Measurements from ENCODE around the gene PIGS.

PIGS gene

DNA sequence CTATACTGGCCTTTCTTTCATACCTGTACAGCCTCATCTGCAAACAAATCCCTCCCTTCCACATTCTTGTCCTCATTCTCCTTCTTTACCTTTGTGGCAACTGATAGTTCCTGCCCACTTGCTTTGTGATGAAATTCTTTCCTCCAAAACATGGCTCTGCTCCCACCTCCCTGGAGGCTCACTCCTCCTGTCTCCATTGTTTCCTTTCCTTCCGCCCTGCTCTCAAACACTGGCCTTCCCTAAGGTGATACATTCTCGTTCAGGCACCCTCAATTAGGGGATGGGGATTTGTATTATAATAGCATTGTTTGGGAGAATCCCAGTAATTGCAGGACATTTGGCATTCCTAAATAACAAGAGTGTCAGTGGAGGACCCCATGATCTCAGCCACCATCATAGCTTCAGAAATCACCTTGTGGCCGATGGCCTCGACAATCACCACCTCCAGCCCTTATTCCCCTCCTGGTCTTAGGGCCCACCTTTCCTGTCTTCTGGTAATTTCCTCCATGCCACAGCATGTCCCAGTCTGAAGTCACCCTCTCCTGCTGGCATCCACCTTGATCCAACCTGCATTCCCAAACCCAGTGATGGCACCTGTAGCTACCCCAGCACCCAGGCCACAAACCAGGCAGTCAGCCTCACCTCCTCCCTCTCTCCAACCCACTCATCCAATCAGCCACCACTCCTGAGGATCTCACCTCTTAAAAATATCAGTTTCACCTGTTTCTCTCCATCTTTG lies 26.8 kb downstream of the PIGS start:
- no peak for ATAC-seq (ENCODE audit: low read depth)
- Histone ChIP-seq H3K4me1 (ENCODE audit: insufficient read depth, poor library complexity, severe bottlenecking) (no peaks in the 10 kb centered on the region), H3K9me3 (ENCODE audit: severe bottlenecking) (no peaks in the 10 kb centered on the region)

DNA sequence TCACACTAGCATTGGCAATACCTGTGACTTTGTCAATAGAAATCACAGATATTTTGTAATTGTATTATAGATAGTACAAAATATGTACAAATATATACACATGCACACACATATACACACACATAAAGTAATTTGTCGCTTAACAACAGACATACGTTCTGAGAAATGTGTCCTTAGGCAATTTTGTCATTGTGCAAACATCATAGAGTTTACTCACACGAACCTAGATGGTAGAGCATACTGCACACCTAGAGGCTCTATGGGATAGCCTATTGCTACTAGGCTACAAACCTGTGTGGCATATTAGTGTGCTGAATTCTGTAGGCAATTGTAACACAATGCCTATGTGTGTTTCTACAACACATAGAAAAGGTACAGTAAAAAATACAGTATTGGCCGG lies 29.9 kb downstream of the PIGS start:
- Histone ChIP-seq H3K4me3 (ENCODE audit: severe bottlenecking) (no peak overlapping the region), H3K4me1 (ENCODE audit: insufficient read depth, poor library complexity, severe bottlenecking) (no peaks in the 10 kb centered on the region), H3K9me3 (ENCODE audit: severe bottlenecking) (no peaks in the 10 kb centered on the region), H3K27me3 (ENCODE audit: insufficient read depth, poor library complexity, severe bottlenecking) (no peaks in the 10 kb centered on the region), H3K36me3 (ENCODE audit: low read depth) (no peaks in the 10 kb centered on the region), H3K27ac (ENCODE audit: poor library complexity, severe bottlenecking) (no peak overlapping the region)
- TF ChIP-seq, protein P1, sequence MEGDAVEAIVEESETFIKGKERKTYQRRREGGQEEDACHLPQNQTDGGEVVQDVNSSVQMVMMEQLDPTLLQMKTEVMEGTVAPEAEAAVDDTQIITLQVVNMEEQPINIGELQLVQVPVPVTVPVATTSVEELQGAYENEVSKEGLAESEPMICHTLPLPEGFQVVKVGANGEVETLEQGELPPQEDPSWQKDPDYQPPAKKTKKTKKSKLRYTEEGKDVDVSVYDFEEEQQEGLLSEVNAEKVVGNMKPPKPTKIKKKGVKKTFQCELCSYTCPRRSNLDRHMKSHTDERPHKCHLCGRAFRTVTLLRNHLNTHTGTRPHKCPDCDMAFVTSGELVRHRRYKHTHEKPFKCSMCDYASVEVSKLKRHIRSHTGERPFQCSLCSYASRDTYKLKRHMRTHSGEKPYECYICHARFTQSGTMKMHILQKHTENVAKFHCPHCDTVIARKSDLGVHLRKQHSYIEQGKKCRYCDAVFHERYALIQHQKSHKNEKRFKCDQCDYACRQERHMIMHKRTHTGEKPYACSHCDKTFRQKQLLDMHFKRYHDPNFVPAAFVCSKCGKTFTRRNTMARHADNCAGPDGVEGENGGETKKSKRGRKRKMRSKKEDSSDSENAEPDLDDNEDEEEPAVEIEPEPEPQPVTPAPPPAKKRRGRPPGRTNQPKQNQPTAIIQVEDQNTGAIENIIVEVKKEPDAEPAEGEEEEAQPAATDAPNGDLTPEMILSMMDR (IDR thresholded peaks at IDR 0.05; ENCODE audit: poor library complexity, severe bottlenecking): no peak
- no peak for DNase-seq (ENCODE audit: low spot score)
- ATAC-seq (ENCODE audit: low read depth): no peak

More for the DNA sequence above, 26.8 kb downstream of the PIGS start:
- no peak for DNase-seq (ENCODE audit: low spot score)
- H3K4me3 ChIP-seq (ENCODE audit: severe bottlenecking): no peak overlapping the region
- TF ChIP-seq, protein P1 (IDR thresholded peaks at IDR 0.05; ENCODE audit: poor library complexity, severe bottlenecking): no peak
- no peaks in the 10 kb centered on the region for H3K27me3 ChIP-seq (ENCODE audit: insufficient read depth, poor library complexity, severe bottlenecking)
- no peak overlapping the region for H3K27ac ChIP-seq (ENCODE audit: poor library complexity, severe bottlenecking)
- no peaks in the 10 kb centered on the region for H3K36me3 ChIP-seq (ENCODE audit: low read depth)

DNA sequence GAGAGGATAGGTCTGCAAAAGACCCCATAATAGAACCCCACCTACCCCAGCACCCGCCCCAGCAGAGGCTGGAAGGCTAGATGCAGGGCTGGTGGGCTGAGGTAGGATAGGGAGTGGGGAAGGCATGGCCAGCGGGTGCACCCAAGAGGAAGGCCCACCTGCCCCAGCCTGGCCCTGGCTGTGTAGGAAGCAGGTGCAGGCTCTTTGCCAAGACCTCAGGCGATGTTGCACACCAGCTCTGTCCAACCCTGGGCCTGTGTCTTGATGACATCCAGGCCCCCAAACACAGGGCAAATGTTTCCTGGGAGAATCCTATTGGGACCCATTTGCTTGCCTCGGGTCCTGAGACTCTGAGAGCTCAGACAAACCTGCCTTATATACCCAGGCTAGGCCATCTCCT lies 31.1 kb downstream of the PIGS start:
- Histone ChIP-seq H3K4me3 (ENCODE audit: severe bottlenecking) (no peak overlapping the region), H3K4me1 (ENCODE audit: insufficient read depth, poor library complexity, severe bottlenecking) (no peaks in the 10 kb centered on the region), H3K27me3 (ENCODE audit: insufficient read depth, poor library complexity, severe bottlenecking) (no peaks in the 10 kb centered on the region), H3K9me3 (ENCODE audit: severe bottlenecking) (no peaks in the 10 kb centered on the region), H3K27ac (ENCODE audit: poor library complexity, severe bottlenecking) (no peak overlapping the region), H3K36me3 (ENCODE audit: low read depth) (no peaks in the 10 kb centered on the region)
- DNase-seq (ENCODE audit: low spot score): no peak
- ATAC-seq (ENCODE audit: low read depth): no peak
- TF ChIP-seq, protein P1 (IDR thresholded peaks at IDR 0.05; ENCODE audit: poor library complexity, severe bottlenecking): no peak

DNA sequence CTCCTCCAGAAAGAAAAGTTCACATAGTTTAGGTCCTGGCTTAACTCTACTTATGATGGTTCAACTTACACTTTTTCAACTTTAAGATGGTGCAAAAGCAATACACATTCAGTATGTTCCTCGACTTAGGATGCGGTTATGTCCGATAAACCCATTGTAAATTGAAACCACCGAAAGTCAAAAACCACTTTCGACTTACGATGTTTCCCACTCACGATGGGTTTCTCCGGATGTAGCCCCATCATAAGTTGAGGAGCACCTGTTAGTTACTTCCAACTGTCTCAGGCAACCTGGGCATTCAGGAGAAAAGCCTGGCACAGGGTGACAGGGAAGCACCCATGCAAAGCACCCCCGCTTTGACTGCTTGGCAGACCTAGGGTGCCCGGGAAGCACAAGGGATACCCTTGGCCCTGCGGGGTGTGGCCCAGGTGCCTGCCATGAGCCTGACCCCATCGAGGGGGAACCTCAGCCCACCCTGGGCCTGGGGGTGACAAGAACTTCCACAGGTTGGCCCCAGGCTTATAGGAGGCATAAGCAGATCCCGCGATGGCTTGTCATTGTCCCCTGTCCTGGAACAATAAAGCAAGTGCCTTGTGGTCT lies 32.9 kb downstream of the PIGS start:
- Histone ChIP-seq H3K27me3 (ENCODE audit: insufficient read depth, poor library complexity, severe bottlenecking) (no peaks in the 10 kb centered on the region), H3K4me3 (ENCODE audit: severe bottlenecking) (no peak overlapping the region), H3K4me1 (ENCODE audit: insufficient read depth, poor library complexity, severe bottlenecking) (no peaks in the 10 kb centered on the region), H3K9me3 (ENCODE audit: severe bottlenecking) (no peaks in the 10 kb centered on the region), H3K27ac (ENCODE audit: poor library complexity, severe bottlenecking) (no peak overlapping the region), H3K36me3 (ENCODE audit: low read depth) (no peaks in the 10 kb centered on the region)
- no peak for DNase-seq (ENCODE audit: low spot score)
- no peak for ATAC-seq (ENCODE audit: low read depth)
- TF ChIP-seq, protein P1 (IDR thresholded peaks at IDR 0.05; ENCODE audit: poor library complexity, severe bottlenecking): no peak

DNA sequence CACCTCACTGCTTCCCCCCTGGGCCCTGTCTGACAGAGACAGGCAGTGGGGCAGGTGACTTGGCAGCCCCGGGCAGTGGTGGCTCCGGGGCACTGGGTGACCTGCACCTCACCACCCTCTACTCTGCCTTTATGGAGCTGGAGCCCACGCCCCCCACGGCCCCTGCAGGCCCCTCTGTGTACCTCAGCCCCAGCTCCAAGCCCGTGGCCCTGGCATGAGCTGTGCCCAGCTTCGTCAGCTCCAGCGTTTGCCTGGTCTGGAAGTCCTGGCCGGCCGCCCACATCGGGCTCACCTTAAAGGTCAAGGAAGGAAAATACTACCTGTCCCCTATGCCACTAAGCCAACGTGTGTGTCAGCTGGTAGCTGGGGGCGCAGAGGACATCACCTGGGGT lies 34.1 kb downstream of the PIGS start:
- DNase-seq (ENCODE audit: low spot score) (no peak), ATAC-seq (ENCODE audit: low read depth) (no peak)
- TF ChIP-seq, protein P1 (IDR thresholded peaks at IDR 0.05; ENCODE audit: poor library complexity, severe bottlenecking): no peak
- H3K4me3 ChIP-seq (ENCODE audit: severe bottlenecking): no peak overlapping the region
- no peaks in the 10 kb centered on the region for H3K27me3 ChIP-seq (ENCODE audit: insufficient read depth, poor library complexity, severe bottlenecking)
- no peaks in the 10 kb centered on the region for H3K9me3 ChIP-seq (ENCODE audit: severe bottlenecking)
- no peak overlapping the region for H3K27ac ChIP-seq (ENCODE audit: poor library complexity, severe bottlenecking)
- no peaks in the 10 kb centered on the region for H3K36me3 ChIP-seq (ENCODE audit: low read depth)
- H3K4me1 ChIP-seq (ENCODE audit: insufficient read depth, poor library complexity, severe bottlenecking): peaks cover 9% of the 10 kb centered on the region
